SK-N-SH (cell line): ENCODE data around the gene USF3. TPM values are rescaled to one million over a fixed set of nuclear protein-coding genes. Genes with fewer than 3 reads are reported as not detected.

Experiments used
- CTCF ChIA-PET: fragments of 300-600, 350-600 bp; formaldehyde crosslinking; extraction: SDS; loops from one replicate; lab custom pipeline; 2021; lab: Yijun Ruan, JAX
- POLR2A ChIA-PET: fragments of 350-600 bp; sonication (Branson Sonifier 250); formaldehyde crosslinking; extraction: SDS; loops from one replicate; lab custom pipeline; 2020; ENCODE audit warnings: antibody characterized with exemption, inconsistent platforms; lab: Yijun Ruan, JAX
- DNase-seq: peaks from one replicate; pipeline ENCODE4 v3.0.0; 2012
- H2AFZ ChIP-seq: fragments of 200-600 bp; sonication (generic); 2 replicates; pipeline ENCODE4 v1.8.1; 2016; ENCODE audit warnings: antibody characterized with exemption, mild to moderate bottlenecking, low read depth
- H3F3A ChIP-seq: fragments of 200-600 bp; sonication (generic); replicated peaks from 2 replicates; pipeline ENCODE3; 2016; ENCODE audit warnings: antibody characterized with exemption, mild to moderate bottlenecking; ENCODE audit not compliant: insufficient read depth
- H3K27ac ChIP-seq, 2 experiments: fragments of 200-500 bp in 1 of 2; fragments of 200-600 bp in 1 of 2; sonication (Bioruptor generic) in 1 of 2; sonication (generic), shearing (Covaris generic) in 1 of 2; 2 replicates each; pipeline versions ENCODE4 v1.5.1 to v1.6.1; 2014 to 2016; ENCODE audit warnings: low read depth in 2 of 2, inconsistent platforms in 1 of 2, low read length in 1 of 2, mild to moderate bottlenecking in 1 of 2, mixed read lengths in 1 of 2
- H3K27me3 ChIP-seq: fragments of 200-600 bp; sonication (generic), shearing (Covaris generic); 2 replicates; pipeline ENCODE4 v1.6.1; 2016; ENCODE audit warnings: mixed run types; ENCODE audit not compliant: insufficient read depth
- H3K36me3 ChIP-seq, 2 experiments: fragments of 200-500 bp in 1 of 2; fragments of 200-600 bp in 1 of 2; sonication (Bioruptor generic) in 1 of 2; sonication (generic) in 1 of 2; replicated peaks in 1 of 2; 2 replicates each; pipeline versions ENCODE3 to v1.5.1; 2014 to 2016; ENCODE audit warnings: low read length in 1 of 2, mild to moderate bottlenecking in 1 of 2; ENCODE audit not compliant: insufficient read depth in 2 of 2, control insufficient read depth in 1 of 2
- H3K4me1 ChIP-seq, 2 experiments: fragments of 200-500 bp in 1 of 2; fragments of 200-600 bp in 1 of 2; sonication (Bioruptor generic) in 1 of 2; sonication (generic), shearing (Covaris generic) in 1 of 2; 2 replicates each; pipeline versions ENCODE4 v1.5.1 to v1.6.1; 2014 to 2016; ENCODE audit warnings: low read depth in 1 of 2, low read length in 1 of 2, mixed run types in 1 of 2; ENCODE audit not compliant: insufficient read depth in 2 of 2, control insufficient read depth in 1 of 2
- H3K4me2 ChIP-seq: fragments of 200-600 bp; sonication (generic), shearing (Covaris generic); 2 replicates; pipeline ENCODE4 v1.6.1; 2017; ENCODE audit warnings: mixed run types
- H3K4me3 ChIP-seq, 2 experiments: fragments of 200-500 bp in 1 of 2; fragments of 200-600 bp in 1 of 2; sonication (Bioruptor generic) in 1 of 2; sonication (generic), shearing (Covaris generic) in 1 of 2; 2 replicates each; pipeline versions ENCODE4 v1.5.1 to v1.8.1; 2014 to 2016; ENCODE audit warnings: low read depth in 2 of 2, inconsistent platforms in 1 of 2, low read length in 1 of 2, mild to moderate bottlenecking in 1 of 2, mixed read lengths in 1 of 2, moderate library complexity in 1 of 2
- H3K79me2 ChIP-seq: fragments of 200-600 bp; sonication (generic); 2 replicates; pipeline ENCODE4 v1.8.1; 2017; ENCODE audit warnings: mild to moderate bottlenecking; ENCODE audit not compliant: insufficient read depth
- H3K9ac ChIP-seq: fragments of 200-600 bp; sonication (generic); 2 replicates; pipeline ENCODE4 v1.6.1; 2017; ENCODE audit warnings: mixed run types
- H3K9me2 ChIP-seq: fragments of 200-600 bp; sonication (generic); 2 replicates; pipeline ENCODE4 v1.6.1; 2017; ENCODE audit warnings: mixed run types
- H3K9me3 ChIP-seq: fragments of 200-600 bp; sonication (generic); 2 replicates; pipeline ENCODE4 v1.6.1; 2017; ENCODE audit warnings: mixed run types, mild to moderate bottlenecking, moderate library complexity
- H4K20me1 ChIP-seq: fragments of 200-600 bp; sonication (generic); 2 replicates; pipeline ENCODE4 v1.6.1; 2017; ENCODE audit warnings: mild to moderate bottlenecking, mixed run types; ENCODE audit not compliant: insufficient read depth
- ELF1 ChIP-seq: IDR thresholded peaks from 2 replicates; pipeline ENCODE4 v1.4.0; 2012
- EZH2phosphoT487 ChIP-seq: fragments of 200-600 bp; sonication (generic); IDR thresholded peaks from 2 replicates; pipeline ENCODE4 v1.6.1; 2017; ENCODE audit warnings: low read depth, mixed run types, mild to moderate bottlenecking, antibody characterized with exemption, moderate library complexity, borderline replicate concordance
- FOSL2 ChIP-seq: IDR thresholded peaks from 2 replicates; pipeline ENCODE4 v1.4.0; 2012; ENCODE audit warnings: low read depth, mild to moderate bottlenecking, moderate library complexity, borderline replicate concordance
- FOXJ3 ChIP-seq: sonication (generic); formaldehyde crosslinking; IDR thresholded peaks from 2 replicates; pipeline ENCODE4 v1.5.1; 2020; ENCODE audit warnings: mild to moderate bottlenecking, missing genetic modification reagents
- FOXM1 ChIP-seq: IDR thresholded peaks from 2 replicates; pipeline ENCODE4 v1.4.0; 2012; ENCODE audit warnings: low read depth, mild to moderate bottlenecking
- GABPA ChIP-seq: IDR thresholded peaks from 2 replicates; pipeline ENCODE4 v1.4.0; 2012; ENCODE audit warnings: low read depth, mild to moderate bottlenecking
- IRF3 ChIP-seq: fragments of 150-350 bp; IDR thresholded peaks from 2 replicates; pipeline ENCODE4 v1.6.1; 2016; ENCODE audit warnings: mild to moderate bottlenecking, low read depth, low read length
- MXI1 ChIP-seq: IDR thresholded peaks from 2 replicates; pipeline ENCODE4 v1.6.1; 2012; ENCODE audit warnings: mild to moderate bottlenecking, low read depth, low read length, improper control_type of control experiment
- RAD21 ChIP-seq: IDR thresholded peaks from 2 replicates; pipeline ENCODE4 v1.6.1; 2012; ENCODE audit warnings: mild to moderate bottlenecking, low read length
- RCOR1 ChIP-seq: fragments of 150-350 bp; IDR thresholded peaks from 2 replicates; pipeline ENCODE4 v1.6.1; 2017; ENCODE audit warnings: antibody characterized with exemption, low read length
- SMC3 ChIP-seq: IDR thresholded peaks from 2 replicates; pipeline ENCODE4 v1.6.1; 2012; ENCODE audit warnings: low read depth, low read length, improper control_type of control experiment
- TAF1 ChIP-seq: IDR thresholded peaks from 2 replicates; pipeline ENCODE4 v1.6.1; 2012; ENCODE audit warnings: low read depth, mild to moderate bottlenecking, low read length, moderate library complexity, borderline replicate concordance
- TCF12 ChIP-seq: IDR thresholded peaks from 2 replicates; pipeline ENCODE4 v1.4.0; 2012
- USF2 ChIP-seq: fragments of 150-350 bp; IDR thresholded peaks from 2 replicates; pipeline ENCODE4 v1.6.1; 2017; ENCODE audit warnings: antibody characterized with exemption, low read length, low read depth, borderline replicate concordance
- WGBS: methylation state at CpG from one replicate; pipeline ENCODE4 v1.1.6; 2017; ENCODE audit warnings: low lambda C conversion rate; 5-methylcytosine and 5-hydroxymethylcytosine counted together
- polyA plus RNA-seq, 3 experiments: library from polyadenylated mRNA; depleted of rRNA; stranded (reverse); fragments of >200 nt; gene quantifications; 2 replicates each; pipeline ENCODE4 v1.2.3, GENCODE V29; 2012

Gene USF3
- polyA plus RNA-seq, 1 of the 3 experiments (the other 2 are of a cell fraction) = 3.1 TPM

DNA sequence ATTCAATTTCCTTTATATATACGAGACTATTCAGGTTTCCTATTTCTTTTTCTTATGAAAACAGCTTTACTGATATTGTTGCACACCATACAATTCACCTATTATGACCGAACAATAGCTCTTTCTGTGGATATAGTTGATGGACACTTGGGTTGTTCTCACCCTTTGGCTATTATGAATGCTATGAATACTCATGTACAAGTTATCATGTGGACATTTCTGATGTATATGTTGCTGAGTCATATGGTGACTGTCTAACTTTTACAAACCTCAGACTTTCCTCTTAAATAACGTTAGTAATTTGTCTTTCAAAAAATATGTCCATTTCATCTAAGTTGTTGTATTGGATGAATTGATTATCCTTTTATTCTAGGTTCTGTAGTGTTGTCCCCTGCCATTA lies 15.7 kb upstream of the USF3 start:
- Histone ChIP-seq H4K20me1 (no peaks in the 10 kb centered on the region), H3K36me3 (peaks cover 6 to 7% of the 10 kb centered on the region in 2 experiments), H3K9ac (no peak overlapping the region), H2AFZ (no peak overlapping the region), H3K9me2 (no peaks in the 10 kb centered on the region), H3F3A (peaks cover 16% of the 10 kb centered on the region), H3K27ac (no peak overlapping the region), H3K4me1 (no peaks in the 10 kb centered on the region), H3K79me2 (no peaks in the 10 kb centered on the region), H3K4me3 (no peak overlapping the region), H3K4me2 (no peak overlapping the region), H3K9me3 (no peaks in the 10 kb centered on the region), H3K27me3 (no peaks in the 10 kb centered on the region; the same call in 1 of the 2 replicates)
- TF ChIP-seq USF2 (no peak), RAD21 (no peak), FOXM1 (no peak), ELF1 (no peak), IRF3 (no peak), TCF12 (no peak), FOXJ3 (CRISPR knock-in tag) (no peak), TAF1 (no peak), SMC3 (no peak), EZH2phosphoT487 (no peak)
- no peak for DNase-seq
- POLR2A ChIA-PET = no interaction called here
- CTCF ChIA-PET = interaction anchor here (1.2 to 1.6 kb wide), 2 partner anchors 24 to 33 kb away, joined by 4 to 7 read pairs; no protein-coding TSS in a partner anchor
- WGBS = 61% methylated on average over 3 of the region's 3 CpGs

DNA sequence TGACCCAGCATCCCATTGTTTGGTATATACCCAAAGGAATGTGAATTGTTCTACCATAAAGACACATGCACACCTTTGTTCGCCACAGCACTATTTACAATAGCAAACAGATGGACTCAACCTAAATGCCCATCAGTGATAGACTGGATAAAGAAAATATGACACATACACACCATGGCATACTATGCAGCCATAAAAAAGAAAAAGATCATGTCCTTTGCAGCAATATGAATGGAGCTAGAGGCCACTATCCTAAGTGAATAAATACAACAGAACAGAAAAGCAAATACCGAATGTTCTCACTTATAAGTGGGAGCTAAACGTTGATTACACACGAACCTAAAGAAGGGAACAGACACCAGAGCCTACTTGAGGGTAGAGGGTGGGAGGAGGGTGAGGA lies 11.4 kb upstream of the USF3 start:
- Histone ChIP-seq H3K27ac (no peak overlapping the region), H3K4me3 (no peak overlapping the region), H3K4me2 (no peak overlapping the region), H3K9ac (no peak overlapping the region), H2AFZ (no peak overlapping the region), H3K4me1 (no peaks in the 10 kb centered on the region), H3K9me2 (no peaks in the 10 kb centered on the region), H4K20me1 (no peaks in the 10 kb centered on the region), H3F3A (peaks cover 13% of the 10 kb centered on the region), H3K9me3 (no peaks in the 10 kb centered on the region), H3K79me2 (no peaks in the 10 kb centered on the region), H3K27me3 (no peaks in the 10 kb centered on the region; the same call in 1 of the 2 replicates), H3K36me3 (no peaks in the 10 kb centered on the region)
- TF ChIP-seq MXI1 (no peak), GABPA (no peak), RCOR1 (no peak), FOSL2 (no peak)
- ChIA-PET CTCF (interaction anchor here (0.7 to 1.6 kb wide), 2 partner anchors 8 to 63 kb away, joined by 3 to 4 read pairs; no protein-coding TSS in a partner anchor), POLR2A (no interaction called here)
- 38% methylated on average over 4 of the region's 4 CpGs for WGBS
- no peak for DNase-seq
